ENCODE measurements around the gene PEAR1.

Gene PEAR1

DNA sequence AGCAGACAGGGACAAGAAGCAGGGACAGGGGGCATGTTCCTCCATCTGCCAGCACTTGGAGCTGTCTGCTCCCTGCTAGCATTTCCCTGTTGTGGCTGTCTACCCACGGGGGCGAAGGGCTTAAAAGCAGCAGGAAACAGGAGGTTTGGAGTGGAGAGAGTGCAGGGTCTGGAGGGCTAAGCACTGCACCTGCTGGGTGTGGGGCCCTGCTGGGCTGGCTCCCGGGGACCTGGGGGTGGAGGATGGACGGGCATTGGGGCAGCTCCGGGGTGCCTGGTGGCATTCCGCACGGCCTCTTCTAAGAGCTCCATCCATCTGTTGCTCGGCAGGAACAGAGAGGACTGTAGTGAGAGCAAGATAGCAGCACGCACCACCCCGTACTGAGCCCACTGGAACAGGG, 48.2 kb downstream of the PEAR1 start:
- DNase-seq = no peak

DNA sequence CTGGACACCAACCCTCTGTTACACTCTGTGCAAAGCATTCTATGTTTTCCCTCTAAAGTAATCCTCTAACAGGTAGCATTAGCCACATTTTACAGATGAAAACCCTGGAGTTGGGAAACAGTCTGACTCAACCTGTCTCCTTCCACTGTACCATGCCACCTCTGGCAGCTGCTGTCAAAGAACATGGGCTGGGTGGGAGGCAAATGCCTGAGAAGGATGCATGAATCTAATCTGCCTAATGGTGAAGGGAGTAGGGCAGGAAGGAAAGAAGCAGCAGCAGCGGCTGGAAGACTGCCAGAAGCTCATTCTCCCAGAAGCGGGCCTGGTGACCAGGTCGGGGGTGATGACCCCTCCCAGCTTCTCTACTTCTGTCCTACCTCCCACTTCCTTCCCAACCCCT, 48.7 kb downstream of the PEAR1 start:
- no peak for DNase-seq

DNA sequence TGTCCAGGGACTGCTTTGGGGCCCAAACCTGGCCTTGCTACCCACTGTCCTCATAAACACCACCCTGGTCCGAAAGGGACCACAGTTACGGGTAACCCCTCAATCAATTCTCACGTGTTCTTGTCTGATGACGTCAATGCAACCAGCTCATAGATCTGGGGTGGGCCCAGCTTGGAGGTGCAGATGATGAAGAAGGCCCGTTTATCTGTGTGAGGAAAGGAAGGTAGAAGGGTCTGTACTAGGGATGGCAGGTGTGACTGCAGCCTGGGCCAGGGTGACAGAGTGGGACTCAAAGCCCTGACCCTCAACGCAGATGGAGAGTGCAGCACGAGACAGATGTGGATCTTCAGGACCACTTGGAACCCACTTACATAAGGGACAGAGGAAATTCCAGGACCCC, 49.1 kb downstream of the PEAR1 start:
- no peak for DNase-seq

DNA sequence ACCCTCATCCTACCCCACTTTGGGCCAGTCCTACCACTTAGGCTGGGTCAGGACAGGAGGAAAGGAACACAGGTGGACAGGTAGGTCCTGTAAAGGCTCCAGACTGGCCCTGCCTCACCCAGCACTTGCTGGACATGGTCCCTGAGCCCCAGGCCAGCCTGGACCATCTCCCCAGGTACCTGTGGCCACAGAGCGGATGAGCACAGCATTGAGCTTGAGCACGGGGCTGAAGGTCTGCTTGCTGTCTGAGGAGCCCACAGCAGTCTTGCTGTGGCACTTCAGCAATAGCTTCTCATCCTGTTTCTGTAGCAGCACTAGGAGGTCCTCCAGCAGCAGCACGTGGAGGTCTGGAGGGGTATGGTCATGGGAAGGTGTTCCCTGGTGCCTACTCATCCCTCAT, 50.2 kb downstream of the PEAR1 start:
- DNase-seq = no peak

DNA sequence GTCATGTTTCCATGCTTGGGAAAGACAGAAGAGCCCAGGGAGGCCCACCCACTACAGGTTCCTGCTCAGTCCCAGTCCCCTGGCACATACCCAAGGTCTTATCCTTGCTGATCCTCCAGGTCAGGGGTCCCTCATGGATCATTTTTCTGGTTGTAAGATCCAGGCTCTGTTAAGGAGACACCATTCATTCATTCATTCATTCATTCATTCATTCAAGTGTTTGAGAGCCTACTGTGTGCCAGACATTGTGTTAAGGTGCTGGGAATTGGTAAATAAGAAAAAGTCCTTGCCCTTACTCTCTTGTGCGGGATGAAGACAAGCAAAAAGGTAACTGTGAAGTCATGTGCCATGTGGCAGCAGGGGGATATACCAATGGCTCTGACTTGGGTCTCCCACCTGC, 50.8 kb downstream of the PEAR1 start:
- DNase-seq = no peak

DNA sequence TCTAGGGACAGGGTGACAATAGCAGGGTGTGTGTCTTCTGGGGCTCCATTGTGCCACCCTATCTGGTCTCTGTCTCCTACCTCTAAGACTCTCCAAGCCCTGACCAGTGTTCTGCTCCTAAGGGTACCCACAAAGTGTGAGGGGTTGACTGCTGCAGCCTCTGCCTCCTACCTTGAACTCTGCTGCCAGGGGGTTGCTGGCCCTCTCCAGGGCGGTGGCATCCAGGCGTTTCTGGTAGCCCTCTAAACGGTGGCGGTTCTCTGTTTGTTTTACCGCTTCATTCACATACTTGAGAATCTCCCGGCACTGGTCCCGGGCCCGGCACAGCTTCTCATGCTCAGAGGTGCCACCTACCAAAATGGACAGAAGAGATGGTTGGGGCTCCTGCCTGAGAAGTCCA, 51.3 kb downstream of the PEAR1 start:
- no peak for DNase-seq

DNA sequence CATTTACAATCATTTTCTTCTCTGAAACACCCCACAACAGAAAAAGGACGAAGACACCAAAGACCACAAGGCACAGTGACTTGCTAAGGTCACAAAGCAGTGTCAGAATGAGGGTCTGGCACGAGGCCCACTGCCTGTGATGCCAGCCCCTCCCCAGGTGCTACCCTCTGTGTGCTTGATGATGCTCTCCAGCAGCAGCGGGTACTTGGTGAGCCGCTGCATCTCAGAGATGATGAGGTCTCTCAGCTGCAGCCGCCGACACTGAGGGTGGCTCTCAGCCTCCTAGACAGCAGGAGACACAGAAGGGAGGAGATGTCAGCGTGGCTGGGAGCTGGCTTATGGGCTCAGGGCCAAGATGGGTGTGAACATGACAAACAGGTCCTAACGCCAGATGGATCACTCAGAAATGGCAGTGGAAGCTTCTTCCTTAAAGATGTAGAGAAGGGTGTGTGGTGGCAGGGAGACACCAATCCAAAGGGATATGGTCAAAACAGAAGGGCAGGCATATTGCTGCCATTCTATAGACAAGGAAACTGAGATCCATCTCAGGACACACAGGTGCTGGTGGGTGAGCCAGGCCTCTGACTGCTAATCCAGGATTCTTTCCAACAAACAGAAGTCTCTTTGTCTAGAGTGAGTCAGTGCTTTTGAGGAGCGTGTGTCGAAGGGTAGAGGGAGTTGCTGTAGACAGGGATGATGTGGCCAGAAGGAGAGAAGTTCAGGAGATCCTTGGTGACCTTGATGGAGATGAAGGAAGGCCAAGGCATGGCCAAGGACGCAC, 52.6 kb downstream of the PEAR1 start:
- peak; percentile 49 for DNase-seq

DNA sequence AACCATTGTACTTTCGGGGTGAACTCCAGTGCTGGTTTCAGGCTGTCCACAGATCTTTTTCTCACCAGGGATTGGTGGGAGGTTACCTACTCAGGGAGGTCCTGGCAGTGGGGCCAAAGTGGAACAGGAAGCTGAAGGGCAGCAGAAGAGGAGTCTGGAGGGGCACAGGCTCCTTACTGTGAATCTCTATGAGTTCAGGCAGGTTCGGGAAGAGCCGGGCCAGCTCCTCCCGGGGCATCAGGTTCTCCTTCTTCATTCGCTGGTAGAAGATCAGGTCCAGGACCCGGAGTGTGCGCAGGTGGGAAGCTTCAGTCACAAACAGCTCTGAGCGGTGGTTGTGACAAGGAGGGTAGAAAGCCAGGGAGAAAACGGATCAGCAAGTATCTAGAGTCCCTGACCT, 53.6 kb downstream of the PEAR1 start:
- no peak for DNase-seq

DNA sequence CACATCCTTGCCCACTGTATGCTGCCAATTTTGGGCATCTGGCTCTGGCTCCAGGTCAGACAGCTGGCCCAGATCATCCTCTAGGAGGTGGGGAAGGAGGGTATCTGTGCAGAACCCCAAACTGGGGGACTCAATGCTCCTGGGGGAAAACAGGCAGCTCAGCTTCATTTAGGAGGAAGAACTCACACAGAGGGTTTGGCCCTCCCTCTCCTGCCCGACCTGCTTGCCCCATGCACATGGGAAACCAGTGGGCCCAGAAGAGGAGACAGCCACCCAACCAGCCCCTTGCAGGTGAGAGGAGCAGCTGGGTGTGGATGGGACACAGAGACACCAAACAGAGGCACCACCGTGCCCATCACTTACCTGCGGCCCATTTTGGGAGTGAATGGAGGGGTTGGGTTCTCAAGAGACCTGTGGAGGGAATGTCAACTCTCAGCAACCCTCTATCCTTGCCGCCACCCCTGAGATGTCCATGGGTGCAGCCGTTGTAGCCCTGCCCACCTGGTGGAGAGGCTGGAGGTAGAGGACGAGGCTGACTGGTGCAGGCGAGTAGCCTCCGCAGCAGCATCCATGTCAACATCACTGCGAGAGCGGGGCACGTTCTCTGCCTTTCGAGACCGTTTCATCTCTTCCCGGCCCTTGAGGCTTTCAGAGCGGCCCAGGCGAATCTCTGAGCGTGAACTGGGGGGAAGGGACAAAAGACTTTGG, 54.5 kb downstream of the PEAR1 start:
- DNase-seq = no peak

DNA sequence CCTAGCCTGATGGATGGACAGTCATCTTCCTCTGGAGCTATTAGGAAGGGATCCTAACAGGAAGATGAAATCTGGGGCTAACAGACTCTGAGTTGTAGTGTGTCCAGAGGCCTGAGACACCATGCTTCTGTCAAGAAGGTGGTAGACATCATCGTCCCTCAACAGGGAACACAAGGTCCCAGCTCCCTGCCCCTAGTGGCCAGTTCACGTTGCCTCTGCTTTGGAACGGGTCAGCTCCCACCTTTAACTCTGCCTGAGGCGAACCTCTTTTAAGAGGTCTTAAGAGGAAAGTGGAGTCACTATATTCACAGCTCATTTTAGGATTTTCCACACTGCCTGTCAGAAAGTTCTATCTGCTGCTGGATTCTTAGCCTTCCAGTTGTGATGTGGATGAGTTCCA, 55.2 kb downstream of the PEAR1 start:
- no peak for DNase-seq

DNA sequence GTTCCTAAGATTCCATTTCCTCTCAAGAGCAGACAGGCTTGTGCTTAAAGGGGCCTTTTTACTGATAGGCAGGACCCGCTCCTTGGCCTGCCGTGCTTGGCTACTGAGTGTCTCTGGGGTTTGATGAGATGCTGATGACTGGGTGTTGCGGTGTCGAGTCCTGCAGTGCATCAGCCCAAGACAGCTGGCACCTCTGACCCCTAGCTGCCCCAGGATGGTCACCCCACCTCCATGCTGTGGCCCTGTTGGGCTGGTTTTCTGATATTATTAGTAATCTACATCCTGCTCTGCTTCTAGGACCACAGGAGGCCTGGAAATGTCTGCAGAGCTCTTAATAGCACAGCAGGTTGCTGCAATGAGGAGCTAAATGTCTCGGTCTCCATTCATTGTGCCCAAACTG, 55.6 kb downstream of the PEAR1 start:
- no peak for DNase-seq

DNA sequence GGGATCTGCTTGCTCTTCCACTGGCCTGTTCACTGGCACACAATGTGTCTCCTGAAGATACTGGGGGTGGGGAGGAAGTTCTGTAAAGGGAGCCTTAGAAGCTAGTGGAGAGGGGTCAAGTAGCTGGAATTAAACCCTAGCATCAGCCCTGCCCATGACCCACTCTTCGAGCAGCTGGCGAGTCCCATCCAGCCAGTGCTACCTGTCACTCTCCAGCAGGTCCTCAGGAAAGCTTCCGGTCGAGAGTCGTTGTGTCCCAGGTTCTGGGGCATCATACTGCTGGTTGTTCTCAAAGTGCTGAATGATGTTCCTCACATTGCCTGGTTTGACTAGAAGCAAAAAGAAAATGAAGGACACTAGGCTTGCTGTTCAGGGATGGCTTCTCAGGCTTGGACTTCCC, 57.9 kb downstream of the PEAR1 start:
- no peak for DNase-seq

DNA sequence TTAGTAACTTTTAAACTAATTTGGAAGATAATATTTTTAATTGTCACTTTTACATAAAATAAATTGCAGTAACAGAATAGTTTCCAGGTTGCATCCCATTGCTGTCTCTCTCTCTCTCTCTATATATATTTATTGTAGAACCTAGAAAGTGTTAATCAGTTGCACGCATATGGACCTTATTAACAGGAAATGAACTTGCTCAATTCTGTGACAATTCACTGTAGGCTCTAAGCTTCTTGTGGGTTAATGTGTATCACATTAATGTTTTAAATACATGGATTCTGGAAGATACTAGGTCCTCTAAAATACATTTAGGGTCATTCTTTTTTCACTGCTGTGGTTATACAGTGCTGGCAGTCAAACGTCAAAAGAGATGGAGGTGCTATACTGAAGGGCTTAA, 60.1 kb downstream of the PEAR1 start:
- no peak for DNase-seq

DNA sequence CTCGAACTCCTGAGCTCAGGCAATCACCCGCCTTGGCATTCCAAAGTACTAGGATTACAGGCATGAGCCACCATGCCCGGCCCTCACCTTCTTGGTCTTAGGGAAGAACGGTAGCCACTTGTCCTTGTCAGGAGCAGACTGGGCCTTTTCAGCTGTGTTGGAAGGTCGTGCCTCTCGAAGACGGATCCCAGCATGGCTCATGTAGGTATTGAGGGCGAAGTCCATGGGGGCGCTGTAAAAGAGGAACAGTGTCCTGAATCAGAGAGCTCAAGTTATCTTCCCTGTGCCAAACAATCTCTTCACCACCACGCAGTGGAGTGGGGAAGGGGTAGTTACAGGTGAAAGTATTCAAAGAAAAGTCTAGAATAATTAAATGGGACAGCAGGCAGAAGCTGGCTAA, 62.8 kb downstream of the PEAR1 start:
- DNase-seq = no peak

DNA sequence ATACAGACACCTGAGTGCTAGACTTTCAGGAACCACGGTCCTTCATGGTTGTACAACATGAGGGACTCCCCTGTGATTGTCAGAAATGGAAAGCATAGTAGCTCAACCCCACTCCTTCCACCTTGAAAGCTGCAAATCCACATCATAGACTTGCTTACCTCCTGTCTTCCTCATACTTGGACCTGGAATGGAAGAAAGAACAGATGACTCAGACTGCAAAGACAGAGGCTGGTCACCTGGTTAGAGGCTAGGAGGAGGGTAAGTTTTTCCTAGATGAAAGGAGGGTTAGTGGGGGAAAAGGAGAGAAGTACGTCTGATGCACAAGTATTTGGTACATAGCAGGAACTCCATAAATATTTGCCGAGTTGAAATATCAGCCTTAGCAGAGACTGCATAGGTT, 64.1 kb downstream of the PEAR1 start:
- DNase-seq = no peak

DNA sequence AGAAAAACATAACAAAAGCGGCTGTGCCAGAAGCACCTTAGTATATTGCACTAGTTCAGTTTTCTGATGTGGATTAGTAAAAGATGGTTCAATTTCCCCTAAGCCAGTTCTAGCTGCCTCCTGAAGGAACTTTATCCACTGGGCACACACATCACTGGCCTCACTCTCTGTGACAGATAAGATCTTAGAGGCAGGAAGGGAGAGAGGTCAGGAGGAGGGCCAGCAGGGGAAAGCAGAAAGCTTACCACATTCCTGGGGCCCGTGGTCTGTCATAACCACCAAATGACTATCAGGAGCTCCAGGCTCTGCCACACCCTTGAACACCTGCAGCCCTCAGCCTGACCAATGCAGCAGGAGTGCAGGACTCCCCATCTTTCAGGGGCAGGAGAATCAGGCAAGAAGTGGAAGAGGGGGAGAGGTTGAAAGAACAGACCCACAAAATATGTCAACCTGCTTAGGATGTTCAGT, 64.8 kb downstream of the PEAR1 start:
- DNase-seq = peak; percentile 67

DNA sequence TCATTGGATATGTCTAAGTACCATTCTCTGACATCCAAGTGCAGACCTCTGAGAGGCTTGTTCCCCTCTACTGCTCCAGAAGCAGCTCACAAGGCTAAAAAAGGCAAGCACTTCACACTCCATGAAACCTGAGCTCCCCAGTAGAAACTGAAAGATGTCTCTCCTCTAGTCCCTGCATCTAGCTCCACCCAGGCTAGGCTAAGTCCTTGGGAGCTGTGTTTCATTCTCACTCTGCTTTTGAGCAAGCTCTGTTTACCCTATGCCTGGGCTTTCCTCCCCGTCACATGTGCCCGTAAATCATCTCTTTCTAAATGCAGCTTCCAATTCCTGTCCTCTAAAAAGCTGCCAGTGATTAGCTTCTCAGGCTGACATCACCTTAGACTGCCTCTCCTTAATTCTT, 65.9 kb downstream of the PEAR1 start:
- DNase-seq = no peak

DNA sequence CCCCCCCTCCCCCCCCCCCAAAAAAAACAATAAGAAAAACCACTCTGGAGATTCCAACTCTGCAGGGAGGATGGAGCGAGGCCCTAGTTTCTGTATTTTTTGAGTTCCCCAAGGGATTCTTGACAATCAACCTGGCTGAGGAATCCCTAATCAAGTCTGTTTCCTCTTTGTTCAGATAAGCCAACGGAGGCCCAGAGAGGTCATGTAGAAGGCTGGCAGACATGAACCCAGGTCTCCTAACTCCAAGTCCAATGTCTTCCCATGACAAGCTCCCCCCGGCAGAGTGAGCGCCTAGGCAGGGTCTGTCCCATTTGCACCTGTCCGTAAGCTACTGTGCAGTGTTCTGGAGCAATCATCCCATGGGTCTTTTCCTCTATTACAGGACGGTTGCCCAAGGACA, 66.4 kb downstream of the PEAR1 start:
- no peak for DNase-seq

DNA sequence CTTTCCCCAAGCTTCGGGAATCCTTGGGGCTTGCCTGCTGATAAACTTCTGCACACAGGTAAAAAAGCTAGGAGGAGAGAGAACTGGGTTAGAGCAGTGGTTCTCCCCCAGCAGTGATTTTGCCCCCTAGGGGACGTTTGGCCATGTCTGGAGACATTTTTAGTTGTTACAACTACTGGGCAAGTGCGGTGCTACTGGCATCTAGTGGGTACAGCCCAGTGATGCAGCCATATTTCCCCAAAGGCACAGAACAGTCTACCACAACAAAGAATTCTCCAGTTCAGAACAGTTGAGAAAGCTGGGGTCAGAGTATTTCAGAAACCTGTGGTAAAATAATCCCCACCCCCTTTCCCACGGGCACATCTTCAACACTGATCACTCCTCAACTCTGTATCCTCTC, 68.2 kb downstream of the PEAR1 start:
- DNase-seq = peak; percentile 56

DNA sequence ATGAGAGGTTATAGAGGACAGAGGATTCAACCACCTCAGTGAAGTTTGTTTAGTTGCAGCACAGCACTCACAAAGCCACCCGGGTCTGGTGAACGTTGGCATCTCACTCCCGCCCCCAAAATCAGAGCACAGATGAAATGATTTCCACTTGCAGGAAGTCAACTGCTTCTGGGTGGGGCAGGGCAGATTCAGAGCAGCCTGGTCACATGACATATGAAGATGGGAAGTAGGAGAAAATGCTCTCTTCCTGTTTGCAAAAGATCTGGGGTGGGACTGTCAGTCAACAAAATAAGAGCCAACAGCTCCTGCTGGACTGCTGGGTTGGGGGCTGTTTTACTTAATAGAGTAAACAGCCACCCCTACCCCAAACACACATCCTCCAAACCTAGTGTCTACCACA, 70.1 kb downstream of the PEAR1 start:
- peak; percentile 16 for DNase-seq

DNA sequence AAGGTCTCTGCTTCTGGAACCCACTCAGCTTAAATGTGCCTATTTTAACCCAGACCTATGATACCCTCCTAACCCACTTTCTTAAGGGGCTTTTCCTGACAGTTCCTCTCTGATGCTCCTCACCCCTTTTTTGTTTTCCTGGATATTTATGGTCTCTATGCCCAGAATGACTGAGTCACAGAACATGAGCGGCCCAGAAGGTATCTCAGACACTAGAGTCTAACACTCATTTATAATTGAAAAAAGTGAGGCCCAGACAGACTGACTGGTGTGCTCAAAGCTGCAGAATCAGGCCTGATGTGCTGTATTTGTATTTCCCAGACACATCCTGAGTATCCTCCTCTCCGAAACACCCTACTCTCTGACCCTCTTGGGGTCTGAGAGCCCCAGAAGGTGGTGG, 70.9 kb downstream of the PEAR1 start:
- DNase-seq = no peak

All from hematopoietic multipotent progenitor cell treated with erythropoietin and hydrocortisone succinate and interleukin-3 and kit ligand, for 8 days (in vitro differentiated cells).